WTC11 (cell line): ENCODE measurements around the gene STK11. TPM values are rescaled to one million over a fixed set of nuclear protein-coding genes. Genes with fewer than 3 reads are reported as not detected.

Experiments
- ATAC-seq: fragments of 200-7000 bp; cut with Tn5 transposase; 2 replicates; pipeline ENCODE4 v1.10.0; 2021; ENCODE audit warnings: mild to moderate bottlenecking, moderate library complexity
- CTCF ChIA-PET: fragments of 300-600 bp; sonication (Branson Sonifier 250); formaldehyde crosslinking; loops from one replicate; lab custom pipeline; 2021; ENCODE audit warnings: antibody characterized with exemption; lab: Charles Lee
- POLR2A ChIA-PET: fragments of 350-600 bp; sonication (Branson Sonifier 250); formaldehyde crosslinking; loops from one replicate; lab custom pipeline; 2021; ENCODE audit warnings: antibody characterized with exemption; lab: Charles Lee
- DNase-seq: peaks from one replicate; pipeline ENCODE4 v3.0.0; 2021; ENCODE audit warnings: low spot score
- H3K27ac Mint-ChIP-seq: 2 replicates; pipeline ENCODE4 v1.8.0; 2021; ENCODE audit warnings: mixed read lengths
- H3K27me3 Mint-ChIP-seq: 2 replicates; pipeline ENCODE4 v1.8.0; 2021; ENCODE audit warnings: low read depth, mild to moderate bottlenecking, moderate library complexity, mixed read lengths
- H3K36me3 Mint-ChIP-seq: 2 replicates; pipeline ENCODE4 v1.8.0; 2021; ENCODE audit warnings: mixed read lengths
- H3K4me1 Mint-ChIP-seq: 2 replicates; pipeline ENCODE4 v1.8.0; 2022; ENCODE audit warnings: mixed read lengths
- H3K4me3 Mint-ChIP-seq: 2 replicates; pipeline ENCODE4 v1.8.0; 2021; ENCODE audit warnings: mild to moderate bottlenecking, moderate library complexity, mixed read lengths
- H3K9me3 Mint-ChIP-seq: 2 replicates; pipeline ENCODE4 v1.8.0; 2021; ENCODE audit warnings: mixed read lengths
- CBFB ChIP-seq: sonication (generic); formaldehyde crosslinking; IDR thresholded peaks from 2 replicates; pipeline ENCODE4 v1.8.1; 2022; ENCODE audit warnings: mild to moderate bottlenecking, low read depth, missing genetic modification reagents
- FOXK1 ChIP-seq: sonication (generic); formaldehyde crosslinking; IDR thresholded peaks from 2 replicates; pipeline ENCODE4 v1.8.0; 2022; ENCODE audit warnings: mild to moderate bottlenecking, moderate library complexity, missing genetic modification reagents
- JUN ChIP-seq: sonication (generic); formaldehyde crosslinking; IDR thresholded peaks from 2 replicates; pipeline ENCODE4 v1.8.0; 2023; ENCODE audit warnings: mild to moderate bottlenecking, missing genetic modification reagents
- NR2C2 ChIP-seq: sonication (generic); formaldehyde crosslinking; IDR thresholded peaks from 2 replicates; pipeline ENCODE4 v1.8.0; 2022; ENCODE audit warnings: mild to moderate bottlenecking, missing genetic modification reagents
- TEAD1 ChIP-seq: sonication (generic); formaldehyde crosslinking; IDR thresholded peaks from 2 replicates; pipeline ENCODE4 v1.8.0; 2022; ENCODE audit warnings: mild to moderate bottlenecking, missing genetic modification reagents
- TP53 ChIP-seq: sonication (generic); formaldehyde crosslinking; IDR thresholded peaks from 2 replicates; pipeline ENCODE4 v1.8.1; 2023; ENCODE audit warnings: mild to moderate bottlenecking, missing genetic modification reagents
- ZNF396 ChIP-seq: fragments of 250-450 bp; sonication (Bioruptor Pico); IDR thresholded peaks from 2 replicates; pipeline ENCODE4 v1.8.0; 2021; ENCODE audit warnings: mild to moderate bottlenecking, moderate library complexity, borderline replicate concordance
- total RNA-seq: library from RNA; stranded (reverse); gene quantifications from 3 replicates; pipeline ENCODE4 v1.2.3, GENCODE V29; 2021
- TF ChIP-seq, protein P1 (sequence below): sonication (generic); formaldehyde crosslinking; conservative IDR thresholded peaks from 2 replicates; pipeline ENCODE4 v1.8.1; 2022; ENCODE audit warnings: mild to moderate bottlenecking, missing genetic modification reagents
- TF ChIP-seq, protein P2 (sequence below): sonication (generic); formaldehyde crosslinking; IDR thresholded peaks from 2 replicates; pipeline ENCODE4 v1.8.0; 2022; ENCODE audit warnings: missing genetic modification reagents
- TF ChIP-seq, protein P3 (sequence below): fragments of 250-450 bp; sonication (Bioruptor Pico); IDR thresholded peaks from 2 replicates; pipeline ENCODE4 v1.9.0; 2021; ENCODE audit warnings: moderate library complexity, mild to moderate bottlenecking, inconsistent platforms, borderline replicate concordance
- TF ChIP-seq, protein P4 (sequence below): fragments of 200-600 bp; IDR thresholded peaks from 2 replicates; pipeline ENCODE4 v1.8.0; 2022; ENCODE audit warnings: antibody characterized with exemption

STK11 gene
- total RNA-seq, 1 experiment from 2014 or later = 112 TPM

DNA sequence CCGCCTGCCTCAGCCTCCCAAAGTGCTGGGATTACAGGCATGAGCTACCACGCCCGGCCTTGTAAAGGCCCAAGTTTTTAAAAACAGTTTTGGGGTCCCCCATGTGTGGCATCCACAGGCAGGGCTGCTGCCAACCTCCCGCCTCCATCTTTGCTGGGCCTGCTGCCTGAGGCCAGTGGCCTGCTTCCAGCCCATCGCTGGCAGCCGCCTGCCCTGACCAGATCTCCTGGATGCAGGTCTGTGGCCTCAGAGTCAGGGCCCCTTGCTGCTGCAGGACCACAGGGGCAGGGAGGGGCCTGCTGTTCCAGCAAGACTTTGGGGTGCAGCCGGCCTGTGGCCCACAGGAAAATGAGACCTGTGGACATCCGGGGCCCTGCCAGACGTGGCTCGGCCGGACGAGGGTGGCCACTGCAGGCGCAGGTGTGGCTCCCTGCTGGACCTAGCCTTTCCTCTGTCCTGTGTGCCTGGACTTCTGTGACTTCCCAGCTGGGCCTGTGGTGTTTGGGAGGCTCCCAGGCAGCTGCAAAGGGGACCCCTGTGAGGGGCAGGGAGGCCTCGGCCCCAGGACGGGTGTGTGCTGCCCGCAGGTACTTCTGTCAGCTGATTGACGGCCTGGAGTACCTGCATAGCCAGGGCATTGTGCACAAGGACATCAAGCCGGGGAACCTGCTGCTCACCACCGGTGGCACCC, 14.4 kb downstream of the STK11 start:
- Mint-ChIP-seq H3K9me3 (no peaks in the 10 kb centered on the region), H3K4me1 (peaks cover 17% of the 10 kb centered on the region), H3K27ac (no peak overlapping the region), H3K4me3 (no peak overlapping the region), H3K36me3 (peaks cover 3% of the 10 kb centered on the region; the same call in 1 of the 2 replicates), H3K27me3 (no peaks in the 10 kb centered on the region)
- TF ChIP-seq, protein P1, sequence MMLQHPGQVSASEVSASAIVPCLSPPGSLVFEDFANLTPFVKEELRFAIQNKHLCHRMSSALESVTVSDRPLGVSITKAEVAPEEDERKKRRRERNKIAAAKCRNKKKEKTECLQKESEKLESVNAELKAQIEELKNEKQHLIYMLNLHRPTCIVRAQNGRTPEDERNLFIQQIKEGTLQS = no peak
- ChIA-PET POLR2A (no interaction called here), CTCF (interaction anchor here (0.6 to 4.0 kb wide), 9 partner anchors 8 to 155 kb away, joined by 3 to 26 read pairs (median 4); partner anchors contain the start of genes ARHGAP45 and CIRBP)
- DNase-seq (no peak), ATAC-seq (no peak)

DNA sequence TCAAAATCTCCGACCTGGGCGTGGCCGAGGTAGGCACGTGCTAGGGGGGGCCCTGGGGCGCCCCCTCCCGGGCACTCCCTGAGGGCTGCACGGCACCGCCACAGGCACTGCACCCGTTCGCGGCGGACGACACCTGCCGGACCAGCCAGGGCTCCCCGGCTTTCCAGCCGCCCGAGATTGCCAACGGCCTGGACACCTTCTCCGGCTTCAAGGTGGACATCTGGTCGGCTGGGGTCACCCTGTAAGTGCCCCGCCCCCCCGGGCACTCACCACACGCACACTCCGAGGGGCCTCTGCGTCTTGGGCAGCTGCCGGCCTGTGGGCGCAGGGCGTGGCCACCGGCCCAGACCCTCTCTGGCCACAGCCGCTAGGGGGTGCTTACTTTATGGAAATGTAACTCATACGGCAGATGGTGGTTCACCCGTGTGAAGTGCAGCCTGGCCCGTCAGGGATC, 14.9 kb downstream of the STK11 start:
- TF ChIP-seq FOXK1 (CRISPR knock-in tag) (no peak), NR2C2 (CRISPR knock-in tag) (no peak), JUN (CRISPR knock-in tag) (no peak), TP53 (CRISPR knock-in tag) (no peak), CBFB (CRISPR knock-in tag) (no peak), TEAD1 (no peak), ZNF396 (CRISPR knock-in tag) (no peak)
- TF ChIP-seq, protein P2, sequence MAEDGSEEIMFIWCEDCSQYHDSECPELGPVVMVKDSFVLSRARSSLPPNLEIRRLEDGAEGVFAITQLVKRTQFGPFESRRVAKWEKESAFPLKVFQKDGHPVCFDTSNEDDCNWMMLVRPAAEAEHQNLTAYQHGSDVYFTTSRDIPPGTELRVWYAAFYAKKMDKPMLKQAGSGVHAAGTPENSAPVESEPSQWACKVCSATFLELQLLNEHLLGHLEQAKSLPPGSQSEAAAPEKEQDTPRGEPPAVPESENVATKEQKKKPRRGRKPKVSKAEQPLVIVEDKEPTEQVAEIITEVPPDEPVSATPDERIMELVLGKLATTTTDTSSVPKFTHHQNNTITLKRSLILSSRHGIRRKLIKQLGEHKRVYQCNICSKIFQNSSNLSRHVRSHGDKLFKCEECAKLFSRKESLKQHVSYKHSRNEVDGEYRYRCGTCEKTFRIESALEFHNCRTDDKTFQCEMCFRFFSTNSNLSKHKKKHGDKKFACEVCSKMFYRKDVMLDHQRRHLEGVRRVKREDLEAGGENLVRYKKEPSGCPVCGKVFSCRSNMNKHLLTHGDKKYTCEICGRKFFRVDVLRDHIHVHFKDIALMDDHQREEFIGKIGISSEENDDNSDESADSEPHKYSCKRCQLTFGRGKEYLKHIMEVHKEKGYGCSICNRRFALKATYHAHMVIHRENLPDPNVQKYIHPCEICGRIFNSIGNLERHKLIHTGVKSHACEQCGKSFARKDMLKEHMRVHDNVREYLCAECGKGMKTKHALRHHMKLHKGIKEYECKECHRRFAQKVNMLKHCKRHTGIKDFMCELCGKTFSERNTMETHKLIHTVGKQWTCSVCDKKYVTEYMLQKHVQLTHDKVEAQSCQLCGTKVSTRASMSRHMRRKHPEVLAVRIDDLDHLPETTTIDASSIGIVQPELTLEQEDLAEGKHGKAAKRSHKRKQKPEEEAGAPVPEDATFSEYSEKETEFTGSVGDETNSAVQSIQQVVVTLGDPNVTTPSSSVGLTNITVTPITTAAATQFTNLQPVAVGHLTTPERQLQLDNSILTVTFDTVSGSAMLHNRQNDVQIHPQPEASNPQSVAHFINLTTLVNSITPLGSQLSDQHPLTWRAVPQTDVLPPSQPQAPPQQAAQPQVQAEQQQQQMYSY (CRISPR knock-in tag) = no peak
- H3K27ac Mint-ChIP-seq = no peak overlapping the region
- peaks cover 3% of the 10 kb centered on the region; the same call in 1 of the 2 replicates for H3K36me3 Mint-ChIP-seq
- no peaks in the 10 kb centered on the region for H3K9me3 Mint-ChIP-seq
- ChIA-PET POLR2A (no interaction called here), CTCF (interaction anchor here (0.9 to 4.0 kb wide), 14 partner anchors 8 to 181 kb away, joined by 3 to 46 read pairs (median 4); partner anchors contain the start of genes ABCA7, ARHGAP45 and CIRBP)
- no peaks in the 10 kb centered on the region for H3K27me3 Mint-ChIP-seq
- DNase-seq (no peak), ATAC-seq (no peak)
- peaks cover 17% of the 10 kb centered on the region for H3K4me1 Mint-ChIP-seq
- H3K4me3 Mint-ChIP-seq = no peak overlapping the region

DNA sequence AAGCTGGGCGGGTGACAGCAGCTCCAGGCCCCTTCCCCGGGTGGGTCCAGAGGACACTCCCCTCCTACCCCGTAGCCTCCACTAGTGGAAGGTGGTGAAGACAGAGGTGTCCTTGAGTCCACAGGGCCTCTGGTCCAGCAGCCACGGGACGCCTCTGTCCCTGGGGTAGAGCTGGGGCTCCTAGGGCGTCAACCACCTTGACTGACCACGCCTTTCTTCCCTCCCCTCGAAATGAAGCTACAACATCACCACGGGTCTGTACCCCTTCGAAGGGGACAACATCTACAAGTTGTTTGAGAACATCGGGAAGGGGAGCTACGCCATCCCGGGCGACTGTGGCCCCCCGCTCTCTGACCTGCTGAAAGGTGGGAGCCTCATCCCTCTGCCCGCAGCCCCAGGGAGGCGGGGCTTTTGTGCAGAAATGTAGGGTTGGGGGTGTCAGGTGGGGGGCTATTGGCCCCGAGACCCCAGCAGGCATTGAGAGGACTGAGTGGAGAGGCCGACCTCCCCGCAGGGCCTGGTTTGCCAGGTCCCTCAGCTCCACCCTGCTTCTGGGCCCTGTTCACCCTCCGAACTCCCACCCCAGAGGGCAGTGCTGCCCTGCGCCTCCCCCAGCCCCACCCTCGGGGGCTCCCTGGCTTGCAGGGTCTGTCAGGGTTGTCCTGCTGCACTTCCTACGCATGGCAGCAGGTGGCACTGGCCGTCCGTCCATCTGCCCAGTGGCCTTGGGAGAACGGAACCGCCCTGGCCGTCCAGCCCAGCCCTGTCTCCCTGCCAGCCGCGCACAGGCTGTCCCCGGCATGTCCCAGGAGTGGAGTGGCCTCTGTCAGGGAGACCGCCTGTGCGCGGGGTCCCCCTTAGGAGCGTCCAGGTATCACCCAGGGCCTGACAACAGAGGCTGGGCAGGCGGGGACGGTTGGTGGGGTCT, 15.7 kb downstream of the STK11 start:
- Mint-ChIP-seq H3K4me3 (no peak overlapping the region), H3K36me3 (peaks cover 3% of the 10 kb centered on the region; the same call in 1 of the 2 replicates), H3K4me1 (peaks cover 17% of the 10 kb centered on the region), H3K9me3 (no peaks in the 10 kb centered on the region), H3K27ac (no peak overlapping the region), H3K27me3 (no peaks in the 10 kb centered on the region)
- DNase-seq = peak; percentile 65
- TF ChIP-seq, protein P3, sequence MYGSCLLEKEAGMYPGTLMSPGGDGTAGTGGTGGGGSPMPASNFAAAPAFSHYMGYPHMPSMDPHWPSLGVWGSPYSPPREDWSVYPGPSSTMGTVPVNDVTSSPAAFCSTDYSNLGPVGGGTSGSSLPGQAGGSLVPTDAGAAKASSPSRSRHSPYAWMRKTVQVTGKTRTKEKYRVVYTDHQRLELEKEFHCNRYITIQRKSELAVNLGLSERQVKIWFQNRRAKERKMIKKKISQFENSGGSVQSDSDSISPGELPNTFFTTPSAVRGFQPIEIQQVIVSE (CRISPR knock-in tag) = no peak
- TF ChIP-seq, protein P4, sequence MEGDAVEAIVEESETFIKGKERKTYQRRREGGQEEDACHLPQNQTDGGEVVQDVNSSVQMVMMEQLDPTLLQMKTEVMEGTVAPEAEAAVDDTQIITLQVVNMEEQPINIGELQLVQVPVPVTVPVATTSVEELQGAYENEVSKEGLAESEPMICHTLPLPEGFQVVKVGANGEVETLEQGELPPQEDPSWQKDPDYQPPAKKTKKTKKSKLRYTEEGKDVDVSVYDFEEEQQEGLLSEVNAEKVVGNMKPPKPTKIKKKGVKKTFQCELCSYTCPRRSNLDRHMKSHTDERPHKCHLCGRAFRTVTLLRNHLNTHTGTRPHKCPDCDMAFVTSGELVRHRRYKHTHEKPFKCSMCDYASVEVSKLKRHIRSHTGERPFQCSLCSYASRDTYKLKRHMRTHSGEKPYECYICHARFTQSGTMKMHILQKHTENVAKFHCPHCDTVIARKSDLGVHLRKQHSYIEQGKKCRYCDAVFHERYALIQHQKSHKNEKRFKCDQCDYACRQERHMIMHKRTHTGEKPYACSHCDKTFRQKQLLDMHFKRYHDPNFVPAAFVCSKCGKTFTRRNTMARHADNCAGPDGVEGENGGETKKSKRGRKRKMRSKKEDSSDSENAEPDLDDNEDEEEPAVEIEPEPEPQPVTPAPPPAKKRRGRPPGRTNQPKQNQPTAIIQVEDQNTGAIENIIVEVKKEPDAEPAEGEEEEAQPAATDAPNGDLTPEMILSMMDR = peak; percentile 55
- POLR2A ChIA-PET = interaction anchor here (0.6 kb wide), 1 partner anchor 190 kb away, joined by 3 read pairs; no protein-coding TSS in a partner anchor
- ATAC-seq = peak; percentile 27
- CTCF ChIA-PET = interaction anchor here (0.6 to 4.0 kb wide), 21 partner anchors 9 to 220 kb away, joined by 3 to 46 read pairs (median 4); partner anchors contain the start of genes ABCA7, ARHGAP45, CBARP and CIRBP
